GM19043 (cell line): ENCODE results near the gene CCDC39.

Experiments
- ATAC-seq: cut with Tn5 transposase; IDR thresholded peaks from one replicate; pipeline ENCODE4 v1.9.1; 2021; ENCODE audit warnings: low read depth; ENCODE audit not compliant: unreplicated experiment

Gene CCDC39

DNA sequence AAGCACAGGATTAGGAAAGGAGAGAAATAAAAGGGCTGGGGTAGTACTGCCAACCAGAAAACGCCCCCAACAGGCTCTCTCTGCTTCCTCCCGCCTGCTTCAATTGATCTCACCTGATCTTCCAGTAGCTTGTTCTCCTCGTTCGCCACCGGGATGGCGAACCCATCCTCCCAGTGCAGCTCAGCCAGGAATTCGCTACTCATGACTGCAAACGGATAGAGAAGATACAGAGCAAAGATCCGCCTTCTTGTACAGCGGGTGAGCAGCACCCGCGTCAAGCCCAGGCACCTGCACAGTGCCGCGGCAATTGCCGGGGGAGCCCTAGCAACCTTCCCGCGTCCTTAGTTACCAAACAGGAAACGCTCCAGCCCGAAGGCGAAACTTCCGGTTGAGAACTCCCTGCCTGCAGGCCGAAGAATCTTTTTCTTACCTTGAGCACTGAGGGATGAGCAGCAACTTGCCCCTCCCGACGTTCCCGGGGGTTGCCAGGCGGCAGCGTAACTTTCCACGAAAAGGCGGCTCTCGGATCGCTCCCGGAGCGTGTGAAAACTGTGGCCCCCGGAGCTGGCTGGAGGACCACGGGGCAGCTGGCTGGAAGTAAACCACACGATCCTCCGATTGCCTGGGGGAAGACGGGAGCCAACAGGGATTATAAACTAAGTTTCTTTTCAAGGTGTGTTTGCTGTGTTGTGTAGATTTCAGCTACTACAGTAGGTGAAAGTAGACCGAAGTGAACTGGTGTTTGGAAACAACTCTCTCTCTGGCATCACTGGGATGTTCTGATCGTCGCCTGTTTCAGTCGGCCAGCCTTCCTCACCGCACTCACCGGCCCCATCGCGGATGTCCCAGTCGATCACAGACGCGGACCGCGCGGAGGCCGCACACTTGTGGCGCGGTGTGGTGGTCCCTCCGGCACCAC is at the start of gene CCDC39:
TSS of gene CCDC39 (minus strand) at position 312 of the 919 bp plus-strand sequence. CDS start at position 203, 109 bp downstream.
- ATAC-seq = peak; percentile 95

DNA sequence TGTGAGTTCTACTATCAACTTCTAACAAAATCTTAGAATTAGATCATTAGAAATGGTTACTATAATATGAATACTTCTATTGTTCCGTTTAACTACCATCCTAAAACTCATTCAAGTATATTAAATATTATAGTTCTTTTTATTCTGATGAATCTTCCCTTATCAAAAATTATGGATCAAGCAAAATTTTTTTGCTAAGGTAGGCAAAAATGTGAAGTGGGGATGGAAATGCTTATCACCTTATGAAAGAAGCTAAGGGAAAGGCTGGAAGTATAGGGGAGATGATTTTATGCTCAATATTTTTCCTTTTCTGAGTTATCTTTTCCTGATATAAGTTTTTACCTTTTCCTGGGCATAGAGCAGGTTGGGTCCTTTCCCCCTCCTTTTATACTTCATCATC is 40.7 kb upstream of the CCDC39 start:
- ATAC-seq = no peak

GRCh38 chr3:180707896-180708295 is 28.6 kb upstream of the CCDC39 start:
- ATAC-seq = no peak

- ATAC-seq = no peak
Observed at GRCh38 chr3:180705619-180706018, 26.3 kb upstream of the CCDC39 start.

GRCh38 chr3:180704532-180704931 is 25.2 kb upstream of the CCDC39 start:
- no peak for ATAC-seq

DNA sequence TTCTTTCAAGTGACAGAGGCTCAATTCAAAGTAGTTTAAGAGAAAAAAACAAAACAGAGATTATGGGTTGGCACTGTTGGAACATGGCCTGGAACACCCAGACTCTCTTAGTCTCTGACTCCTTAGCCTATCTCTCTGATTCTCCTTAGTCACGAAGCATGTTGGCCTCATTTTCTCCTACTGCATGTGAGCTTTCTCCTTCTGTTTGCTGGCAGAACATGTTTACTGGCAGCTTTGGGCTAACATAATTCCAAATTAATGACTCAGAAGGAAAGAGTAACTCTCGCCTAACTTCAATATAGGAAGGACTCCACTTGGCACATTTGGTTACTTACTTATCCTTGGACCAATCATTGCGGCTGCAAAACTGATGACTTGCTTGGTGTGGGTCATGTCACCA is 21.7 kb upstream of the CCDC39 start:
- no peak for ATAC-seq

- ATAC-seq = no peak
Observed at GRCh38 chr3:180698760-180699270, 19.5 kb upstream of the CCDC39 start.

DNA sequence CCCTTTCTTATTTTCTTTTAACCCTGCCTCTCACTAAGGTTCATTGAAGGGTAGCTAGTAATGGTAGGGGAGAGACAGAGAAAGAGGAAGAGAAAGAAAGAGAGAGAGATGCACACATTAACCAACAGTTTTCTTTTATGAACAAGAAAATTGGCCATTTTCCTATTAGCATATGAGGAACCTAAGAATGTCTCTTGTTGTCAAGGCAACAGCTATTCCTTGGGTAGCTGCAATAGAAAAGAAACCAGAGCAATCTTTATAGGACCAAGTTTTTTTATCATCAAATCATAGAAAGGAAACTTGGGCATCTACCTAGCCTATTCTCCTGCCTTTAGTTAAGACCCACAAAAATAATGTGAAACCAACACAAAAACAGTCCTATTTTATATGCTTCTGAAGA is 15.0 kb upstream of the CCDC39 start:
- no peak for ATAC-seq

DNA sequence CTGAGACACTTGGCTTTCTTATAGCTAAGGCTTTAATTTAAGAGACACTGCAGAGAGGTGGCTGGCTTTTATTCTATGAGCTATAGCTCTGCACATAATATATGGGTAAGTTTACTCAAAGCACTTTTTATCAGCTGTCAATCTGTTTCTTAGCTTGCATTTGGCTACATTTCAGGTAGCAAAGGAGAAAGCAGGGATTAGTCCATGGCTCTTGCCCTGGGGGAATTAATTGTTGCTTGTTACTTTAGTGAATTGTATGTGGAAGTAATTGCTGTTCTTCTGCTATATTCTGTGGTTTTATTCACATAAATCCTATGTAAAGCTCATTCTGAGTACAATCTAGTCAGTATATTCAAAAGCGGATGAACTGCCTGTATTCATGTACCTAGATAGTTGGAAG is 14.4 kb upstream of the CCDC39 start:
- no peak for ATAC-seq

GRCh38 chr3:180690061-180690460 is 10.8 kb upstream of the CCDC39 start:
- no peak for ATAC-seq

DNA sequence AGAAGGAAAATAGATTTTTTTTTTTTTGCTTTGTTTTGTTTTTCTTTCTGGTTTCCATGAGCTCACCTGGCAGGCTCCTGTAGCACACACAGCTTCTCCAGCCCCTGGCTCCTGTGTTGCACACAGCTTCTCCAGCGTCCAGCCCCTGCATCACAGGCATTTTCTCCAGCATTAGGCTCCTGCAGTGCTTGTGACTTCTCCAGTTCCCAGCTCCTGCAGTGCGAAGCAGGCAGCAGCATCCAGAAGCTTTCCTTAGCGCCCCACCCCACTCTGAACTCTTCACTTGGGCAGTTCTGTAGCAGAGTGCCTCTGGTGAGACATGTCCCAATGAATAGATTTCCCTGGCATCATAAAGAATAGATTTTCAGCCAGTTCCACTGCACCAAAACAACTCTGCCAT is 5.5 kb upstream of the CCDC39 start:
- no peak for ATAC-seq

DNA sequence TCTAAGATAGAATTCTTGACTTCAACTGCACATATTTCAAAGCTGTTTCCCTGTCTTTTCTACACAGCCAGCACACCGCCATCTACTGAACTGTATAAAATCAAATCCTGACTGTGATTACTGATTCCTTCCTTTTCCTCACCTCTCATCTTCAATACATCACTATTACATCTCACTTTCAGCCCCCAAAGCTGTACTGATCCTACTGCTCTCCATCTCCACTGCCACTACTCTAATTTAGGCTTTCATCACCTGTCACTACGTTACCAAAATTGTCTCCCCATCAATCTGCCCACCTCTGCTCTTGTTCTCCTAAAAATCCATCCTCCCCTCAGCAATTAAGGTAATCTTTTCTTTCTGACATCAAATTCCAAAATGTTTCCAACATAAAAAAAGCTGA is 4.5 kb upstream of the CCDC39 start:
- ATAC-seq = no peak

DNA sequence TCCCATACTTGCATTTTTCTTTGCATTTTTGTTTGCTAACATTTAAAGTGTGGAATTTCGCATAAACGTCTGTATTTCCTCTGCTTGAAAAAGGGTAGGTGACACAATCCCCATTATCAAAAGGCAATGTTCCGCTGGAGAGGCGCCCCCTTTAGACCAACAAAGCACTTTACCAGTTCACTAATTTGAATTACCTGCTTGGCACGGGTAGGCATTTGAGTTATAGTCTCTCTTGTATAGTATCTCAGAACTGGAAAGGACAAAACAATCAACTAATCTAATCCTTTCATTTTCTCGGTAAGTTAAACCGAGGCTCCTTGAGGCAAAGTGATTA is 775 bp upstream of the CCDC39 start:
- ATAC-seq = peak; percentile 21

- ATAC-seq = no peak
Observed at GRCh38 chr3:180678231-180678630, 1.1 kb downstream of the CCDC39 start.

DNA sequence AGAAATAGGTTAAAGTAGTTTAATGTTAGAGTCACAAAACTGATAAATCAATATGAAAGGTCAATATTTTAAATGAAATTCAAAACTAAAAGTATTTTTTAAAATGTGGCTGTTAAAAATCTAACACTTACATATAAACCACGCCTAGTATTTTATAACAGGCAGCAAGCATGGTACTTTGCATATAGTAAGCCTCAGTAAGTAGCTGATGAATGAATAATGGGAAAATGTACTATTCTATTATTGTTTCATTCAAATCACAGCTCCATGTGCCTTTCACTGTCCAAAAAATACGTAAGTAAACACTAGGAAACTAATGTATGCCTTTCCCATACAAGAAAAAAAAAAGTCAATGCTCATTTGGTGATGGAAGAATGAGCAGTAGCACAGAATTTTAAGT is 17.8 kb downstream of the CCDC39 start:
- ATAC-seq = no peak

GRCh38 chr3:180657094-180657493 is 22.2 kb downstream of the CCDC39 start:
- no peak for ATAC-seq

GRCh38 chr3:180656406-180656805 is 22.9 kb downstream of the CCDC39 start:
- no peak for ATAC-seq

GRCh38 chr3:180646187-180646790 is 33.0 kb downstream of the CCDC39 start:
- no peak for ATAC-seq

DNA sequence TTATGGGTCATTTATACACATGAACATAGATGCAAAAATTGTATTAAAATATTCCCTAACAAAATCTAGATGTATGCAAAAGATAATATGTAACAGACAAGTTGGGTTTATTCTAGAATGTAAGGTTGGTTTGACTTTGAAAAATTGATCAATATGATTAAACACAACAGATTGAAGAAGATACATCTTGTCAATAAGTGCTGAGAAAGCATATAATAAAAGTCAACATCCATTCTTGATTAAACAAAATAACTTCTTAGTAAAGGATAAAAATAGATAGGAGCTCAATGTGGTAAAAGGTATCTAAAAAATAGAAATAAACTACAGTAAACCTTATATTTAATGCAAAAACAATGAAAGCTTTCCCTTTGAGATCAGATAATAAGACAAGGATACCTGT is 38.3 kb downstream of the CCDC39 start:
- no peak for ATAC-seq

- ATAC-seq = no peak
Observed at GRCh38 chr3:180633722-180634121, 45.6 kb downstream of the CCDC39 start.

GRCh38 chr3:180631317-180631716 is 48.0 kb downstream of the CCDC39 start:
- ATAC-seq = no peak

GRCh38 chr3:180630371-180630770 is 48.9 kb downstream of the CCDC39 start:
- ATAC-seq = no peak
